ENCODE results near the gene MITF. TPM values are rescaled to one million over a fixed set of nuclear protein-coding genes. Genes with fewer than 3 reads are reported as not detected.

The MITF gene
- total RNA-seq, 1 donor, result 2.1 TPM

- no peaks in the 10 kb centered on the region for H3K27me3 ChIP-seq (ENCODE audit: insufficient read depth, low read length)
- no peaks in the 10 kb centered on the region for H3K9me3 ChIP-seq (ENCODE audit: low read depth, low read length)
- H3K4me3 ChIP-seq (ENCODE audit: low read length), result no peak within 1 kb of the TSS
- peaks cover 8% of the 10 kb centered on the region for H3K4me1 ChIP-seq (ENCODE audit: insufficient read depth, low read length)
These were observed 260.1 kb downstream of the MITF start, which contains the start of gene SAMMSON for GRCh38 chr3:69999140-70000027. TSS of gene SAMMSON (plus strand) at chr3:69999733.

GRCh38 chr3:70000028-70000410 lies 260.8 kb downstream of the MITF start:
- Histone ChIP-seq H3K9me3 (ENCODE audit: low read depth, low read length) (no peaks in the 10 kb centered on the region), H3K4me3 (ENCODE audit: low read length) (no peak overlapping the region), H3K4me1 (ENCODE audit: insufficient read depth, low read length) (peaks cover 2% of the 10 kb centered on the region), H3K27me3 (ENCODE audit: insufficient read depth, low read length) (no peaks in the 10 kb centered on the region)

- no peaks in the 10 kb centered on the region for H3K9me3 ChIP-seq (ENCODE audit: low read depth, low read length)
- H3K4me3 ChIP-seq (ENCODE audit: low read length), result no peak overlapping the region
- peaks cover 5% of the 10 kb centered on the region for H3K4me1 ChIP-seq (ENCODE audit: insufficient read depth, low read length)
- no peaks in the 10 kb centered on the region for H3K27me3 ChIP-seq (ENCODE audit: insufficient read depth, low read length)
These were observed 261.4 kb downstream of the MITF start for GRCh38 chr3:70000563-70001081.

- no peaks in the 10 kb centered on the region for H3K27me3 ChIP-seq (ENCODE audit: insufficient read depth, low read length)
- no peaks in the 10 kb centered on the region for H3K9me3 ChIP-seq (ENCODE audit: low read depth, low read length)
- no peak overlapping the region for H3K4me3 ChIP-seq (ENCODE audit: low read length)
- H3K4me1 ChIP-seq (ENCODE audit: insufficient read depth, low read length), result peaks cover 6% of the 10 kb centered on the region
These were observed 263.9 kb downstream of the MITF start for GRCh38 chr3:70003119-70003518.

- no peaks in the 10 kb centered on the region for H3K9me3 ChIP-seq (ENCODE audit: low read depth, low read length)
- H3K27me3 ChIP-seq (ENCODE audit: insufficient read depth, low read length), result no peaks in the 10 kb centered on the region
- H3K4me3 ChIP-seq (ENCODE audit: low read length), result no peak overlapping the region
- peaks cover 6% of the 10 kb centered on the region for H3K4me1 ChIP-seq (ENCODE audit: insufficient read depth, low read length)
These were observed 266.8 kb downstream of the MITF start for GRCh38 chr3:70006089-70006488.

GRCh38 chr3:70010346-70010745 lies 271.1 kb downstream of the MITF start:
- no peaks in the 10 kb centered on the region for H3K27me3 ChIP-seq (ENCODE audit: insufficient read depth, low read length)
- no peak overlapping the region for H3K4me3 ChIP-seq (ENCODE audit: low read length)
- H3K4me1 ChIP-seq (ENCODE audit: insufficient read depth, low read length), result peaks cover 4% of the 10 kb centered on the region
- H3K9me3 ChIP-seq (ENCODE audit: low read depth, low read length), result no peaks in the 10 kb centered on the region

GRCh38 chr3:70011582-70011981 lies 272.3 kb downstream of the MITF start:
- Histone ChIP-seq H3K4me3 (ENCODE audit: low read length) (no peak overlapping the region), H3K27me3 (ENCODE audit: insufficient read depth, low read length) (no peaks in the 10 kb centered on the region), H3K9me3 (ENCODE audit: low read depth, low read length) (no peaks in the 10 kb centered on the region), H3K4me1 (ENCODE audit: insufficient read depth, low read length) (no peaks in the 10 kb centered on the region)
